Vagina (tissue), 2 donors: ENCODE data around the gene CLHC1.

Source experiments
- CTCF ChIP-seq, 3 experiments: fragments of 450-650 bp in 2 of 3; fragments of 200-600 bp in 1 of 3; sonication (generic) in 1 of 3; IDR thresholded peaks; one replicate each; pipeline ENCODE4 v1.5.1; 2017 to 2019; ENCODE audit warnings: antibody characterized with exemption in 3 of 3, mild to moderate bottlenecking in 2 of 3, moderate library complexity in 2 of 3
- POLR2A ChIP-seq, 2 donors: fragments of 450-650 bp; IDR thresholded peaks; one replicate each; pipeline ENCODE4 v1.6.1; 2017; ENCODE audit warnings: antibody characterized with exemption in 2 of 2, mild to moderate bottlenecking in 2 of 2, moderate library complexity in 2 of 2
- POLR2AphosphoS5 ChIP-seq, 2 donors: sonication (generic); formaldehyde crosslinking; IDR thresholded peaks; one replicate each; pipeline ENCODE4 v1.9.0; 2017; ENCODE audit warnings: antibody characterized with exemption in 2 of 2, mild to moderate bottlenecking in 2 of 2, low read depth in 1 of 2; ENCODE audit not compliant: insufficient read depth in 1 of 2

- TF ChIP-seq POLR2A (IDR thresholded peaks at IDR 0.05): no peak
- TF ChIP-seq POLR2AphosphoS5 (IDR thresholded peaks at IDR 0.05; ENCODE audit: insufficient read depth in 1 of 2, low read depth in 1 of 2): no peak
- TF ChIP-seq CTCF (IDR thresholded peaks at IDR 0.05): no peak
Measured at GRCh38 chr2:55200416-55200815, 31.7 kb downstream of the CLHC1 start.
